H1 (cell line): Measurements from ENCODE around the gene EVI5. TPM values are rescaled to one million over a fixed set of nuclear protein-coding genes. Genes with fewer than 3 reads are reported as not detected.

Source experiments
- CTCF ChIA-PET: fragments of 300-600 bp; sonication (Branson Sonifier 250); formaldehyde crosslinking; loops from one replicate; lab custom pipeline; 2021; ENCODE audit not compliant: partially characterized antibody; lab: Charles Lee
- POLR2A ChIA-PET: fragments of 300-600 bp; sonication (Branson Sonifier 250); formaldehyde crosslinking; loops from one replicate; lab custom pipeline; 2021; ENCODE audit warnings: inconsistent platforms; ENCODE audit not compliant: partially characterized antibody; lab: Charles Lee
- DNase-seq, 2 experiments: peaks; one replicate each; pipeline versions ENCODE4 v3.0.0 to v3.0.0-alpha.2; 2010 to 2022; ENCODE audit warnings: low spot score in 2 of 2, low read depth in 1 of 2, mixed read lengths in 1 of 2
- FAIRE-seq: peaks from 2 replicates; lab custom pipeline; 2011; peaks lifted over from hg19 to GRCh38; lab: Jason Lieb, UNC
- H2AFZ ChIP-seq: 2 replicates; pipeline ENCODE4 v1.8.1; 2012; ENCODE audit warnings: low read length, inconsistent platforms
- H2AK5ac ChIP-seq: 2 replicates; pipeline ENCODE4 v1.6.1; 2013; ENCODE audit warnings: low read depth, low read length
- H2BK120ac ChIP-seq: replicated peaks from 2 replicates; pipeline ENCODE3; 2013; ENCODE audit warnings: low read depth, low read length, inconsistent platforms
- H2BK12ac ChIP-seq: 2 replicates; pipeline ENCODE4 v1.6.1; 2013; ENCODE audit warnings: low read depth, low read length
- H2BK15ac ChIP-seq: 2 replicates; pipeline ENCODE4 v1.6.1; 2013; ENCODE audit warnings: low read length
- H2BK20ac ChIP-seq: 2 replicates; pipeline ENCODE4 v1.6.1; 2013; ENCODE audit warnings: low read length
- H2BK5ac ChIP-seq: 2 replicates; pipeline ENCODE4 v1.6.1; 2013; ENCODE audit warnings: low read depth, low read length
- H3K14ac ChIP-seq: 2 replicates; pipeline ENCODE4 v1.6.1; 2013; ENCODE audit warnings: inconsistent platforms; ENCODE audit not compliant: insufficient read length
- H3K18ac ChIP-seq: 2 replicates; pipeline ENCODE4 v1.6.1; 2013; ENCODE audit warnings: low read length; ENCODE audit errors: extremely low read depth
- H3K23ac ChIP-seq: 2 replicates; pipeline ENCODE4 v1.6.1; 2013; ENCODE audit warnings: inconsistent platforms; ENCODE audit not compliant: insufficient read length
- H3K23me2 ChIP-seq: 2 replicates; pipeline ENCODE4 v1.6.1; 2013; ENCODE audit warnings: low read depth, low read length
- H3K27ac ChIP-seq: 2 replicates; pipeline ENCODE4 v1.6.1; 2011; ENCODE audit warnings: low read depth, low read length, inconsistent platforms
- H3K27me3 ChIP-seq, 4 experiments: replicated peaks in 1 of 4; 1 replicate in 1 of 4; 2 replicates in 3 of 4; pipeline versions ENCODE4 v1.6.1 to v1.8.1; 2011 to 2013; ENCODE audit warnings: low read length in 3 of 4, mild to moderate bottlenecking in 3 of 4, inconsistent platforms in 2 of 4, mixed read lengths in 2 of 4, moderate library complexity in 1 of 4; ENCODE audit not compliant: control insufficient read depth in 3 of 4, insufficient read depth in 3 of 4; ENCODE audit errors: extremely low read depth in 1 of 4
- H3K36me3 ChIP-seq, 4 experiments: 2 replicates each; pipeline versions ENCODE4 v1.6.1 to v1.8.1; 2011 to 2013; ENCODE audit warnings: mild to moderate bottlenecking in 4 of 4, low read length in 3 of 4, moderate library complexity in 2 of 4, control low read depth in 1 of 4, inconsistent platforms in 1 of 4; ENCODE audit not compliant: insufficient read depth in 4 of 4, control insufficient read depth in 2 of 4
- H3K4ac ChIP-seq: replicated peaks from 2 replicates; pipeline ENCODE3; 2013; ENCODE audit warnings: low read length, low read depth, mixed read lengths, inconsistent platforms; ENCODE audit not compliant: insufficient read length
- H3K4me1 ChIP-seq, 4 experiments: replicated peaks in 1 of 4; 1 replicate in 1 of 4; 2 replicates in 3 of 4; pipeline versions ENCODE4 v1.6.1 to v1.8.1; 2011 to 2013; ENCODE audit warnings: low read length in 3 of 4, inconsistent platforms in 2 of 4, mixed read lengths in 1 of 4; ENCODE audit not compliant: insufficient read depth in 4 of 4, control insufficient read depth in 3 of 4
- H3K4me2 ChIP-seq, 2 experiments: 2 replicates each; pipeline versions ENCODE4 v1.6.1 to v1.8.1; 2011 to 2013; ENCODE audit warnings: low read depth in 2 of 2, low read length in 2 of 2, control low read depth in 1 of 2, inconsistent platforms in 1 of 2, mild to moderate bottlenecking in 1 of 2; ENCODE audit not compliant: insufficient read depth in 1 of 2
- H3K4me3 ChIP-seq, 4 experiments: fragments of 200-600, 300-600 bp in 1 of 4; sonication (generic), shearing (Covaris generic), sonication (Bioruptor Twin) in 1 of 4; 2 replicates each; pipeline versions ENCODE4 v1.5.1 to v1.8.1; 2011 to 2016; ENCODE audit warnings: low read length in 4 of 4, low read depth in 3 of 4, control low read depth in 2 of 4, inconsistent platforms in 2 of 4, mild to moderate bottlenecking in 2 of 4, mixed read lengths in 1 of 4, moderate library complexity in 1 of 4; ENCODE audit not compliant: insufficient read depth in 2 of 4; ENCODE audit errors: extremely low read depth in 1 of 4
- H3K56ac ChIP-seq: replicated peaks from 2 replicates; pipeline ENCODE3; 2013; ENCODE audit warnings: low read depth, mild to moderate bottlenecking, mixed read lengths, low read length, inconsistent platforms; ENCODE audit not compliant: insufficient read length
- H3K79me1 ChIP-seq: 2 replicates; pipeline ENCODE4 v1.6.1; 2013; ENCODE audit warnings: low read depth, low read length, control low read depth
- H3K79me2 ChIP-seq, 2 experiments: 2 replicates each; pipeline versions ENCODE4 v1.6.1 to v1.8.1; 2012 to 2013; ENCODE audit warnings: low read length in 2 of 2, mild to moderate bottlenecking in 2 of 2, inconsistent platforms in 1 of 2; ENCODE audit not compliant: insufficient read depth in 2 of 2, control insufficient read depth in 1 of 2
- H3K9ac ChIP-seq, 4 experiments: replicated peaks in 1 of 4; 1 replicate in 1 of 4; 2 replicates in 3 of 4; pipeline versions ENCODE4 v1.6.1 to v1.8.1; 2011 to 2013; ENCODE audit warnings: low read depth in 3 of 4, low read length in 3 of 4, control low read depth in 2 of 4, mild to moderate bottlenecking in 2 of 4, moderate library complexity in 2 of 4, inconsistent platforms in 1 of 4; ENCODE audit errors: extremely low read depth in 1 of 4
- H3K9me3 ChIP-seq, 2 experiments: 2 replicates each; pipeline versions ENCODE4 v1.6.1 to v1.8.1; 2012 to 2013; ENCODE audit warnings: mild to moderate bottlenecking in 2 of 2, moderate library complexity in 2 of 2, control low read depth in 1 of 2, inconsistent platforms in 1 of 2, low read depth in 1 of 2, low read length in 1 of 2, mixed read lengths in 1 of 2; ENCODE audit not compliant: insufficient read depth in 2 of 2
- H4K20me1 ChIP-seq, 2 experiments: replicated peaks in 1 of 2; 2 replicates each; pipeline versions ENCODE3 to v1.8.1; 2011 to 2013; ENCODE audit warnings: inconsistent platforms in 2 of 2, low read length in 2 of 2, mild to moderate bottlenecking in 1 of 2; ENCODE audit not compliant: insufficient read depth in 2 of 2, control insufficient read depth in 1 of 2
- H4K5ac ChIP-seq: 2 replicates; pipeline ENCODE4 v1.6.1; 2013; ENCODE audit warnings: low read length, low read depth, mixed read lengths, inconsistent platforms; ENCODE audit not compliant: insufficient read length
- H4K8ac ChIP-seq: 2 replicates; pipeline ENCODE4 v1.8.0; 2013; ENCODE audit warnings: mild to moderate bottlenecking, moderate library complexity, low read length, inconsistent platforms; ENCODE audit not compliant: insufficient read depth; ENCODE audit errors: extremely low read depth
- H4K91ac ChIP-seq: replicated peaks from 2 replicates; pipeline ENCODE3; 2013; ENCODE audit warnings: low read length, mixed read lengths, inconsistent platforms; ENCODE audit not compliant: insufficient read length
- WGBS, 2 experiments: shearing (Covaris generic) in 1 of 2; methylation state at CpG; one replicate each; pipeline versions ENCODE4 v1.1.6 to v1.1.7; 2013 to 2015; ENCODE audit warnings: low lambda C conversion rate in 2 of 2, mixed read lengths in 2 of 2, inconsistent platforms in 1 of 2, low coverage in 1 of 2, missing lambda C conversion rate in 1 of 2; ENCODE audit not compliant: insufficient replicate concordance in 2 of 2, insufficient coverage in 1 of 2, insufficient read length in 1 of 2; ENCODE audit errors: extremely low coverage in 1 of 2, missing lambda C conversion rate in 1 of 2; 5-methylcytosine and 5-hydroxymethylcytosine counted together
- polyA plus RNA-seq, 7 experiments: library from polyadenylated mRNA; depleted of rRNA in 3 of 7; stranded (reverse) in 5 of 7; unstranded in 2 of 7; fragments of >200 nt in 5 of 7; fragments of 200-250 nt in 2 of 7; gene quantifications; 1 replicate in 5 of 7; 2 replicates in 1 of 7; 4 replicates in 1 of 7; pipeline versions ENCODE4 v1.2.1 to v1.2.3, GENCODE V29; 2011 to 2013; ENCODE audit warnings: missing spikeins in 2 of 7, mixed read lengths in 2 of 7
- total RNA-seq: library from RNA; stranded (reverse); fragmentation: NEBNext Ultra II Directional; extraction: Animal tissue kit (Norgen Biotek cat#: 25700); gene quantifications from 2 replicates; pipeline ENCODE4 v1.2.1, GENCODE V29; 2021

Gene EVI5
- total and polyA plus RNA-seq, 2 of the 8 experiments (the other 6 are each of a cell fraction or from before 2014, with no cell fraction given): 1.7 to 13.7 TPM

- H3K4ac ChIP-seq: peak within 1 kb of the TSS; percentile 69
- no peaks in the 10 kb centered on the region; a peak in 1 of 7 replicates for H3K27me3 ChIP-seq
- no peak within 1 kb of the TSS for H2BK120ac ChIP-seq
- 2% methylated on average over 57 of the region's 57 CpGs; no CpG with 5 or more reads in 1 of the 2 experiments for WGBS, 2 experiments
- H4K20me1 ChIP-seq: peaks cover 16 to 17% of the 10 kb centered on the region in 2 experiments
- H3K56ac ChIP-seq: peak within 1 kb of the TSS; percentile 85
- peak within 1 kb of the TSS; percentile 97 to 99 (median 99) for H3K9ac ChIP-seq
- peak within 1 kb of the TSS; percentile 99 for H2BK5ac ChIP-seq
- peak within 1 kb of the TSS; percentile 98 to 100 (median 100) for H3K4me3 ChIP-seq
- H2AK5ac ChIP-seq: peak within 1 kb of the TSS; percentile 45; the same call in 1 of the 2 replicates
- H4K8ac ChIP-seq: peak within 1 kb of the TSS; percentile 100
- peaks cover 0 to 6% (median 3%) of the 10 kb centered on the region in 4 experiments; a peak in 4 of 7 replicates for H3K4me1 ChIP-seq
- H3K18ac ChIP-seq: peak within 1 kb of the TSS; percentile 95
- H3K23ac ChIP-seq: no peak within 1 kb of the TSS
- H4K5ac ChIP-seq: peak within 1 kb of the TSS; percentile 96
- H3K9me3 ChIP-seq: no peaks in the 10 kb centered on the region
- peak within 1 kb of the TSS; percentile 52 for H2AFZ ChIP-seq
- peaks cover 20 to 41% (median 31%) of the 10 kb centered on the region in 4 experiments for H3K36me3 ChIP-seq
- H3K4me2 ChIP-seq: peak within 1 kb of the TSS; percentile 71 to 77
- peak within 1 kb of the TSS; percentile 98 for H4K91ac ChIP-seq
- POLR2A ChIA-PET: interaction anchor here (0.6 to 3.0 kb wide), 61 partner anchors 9 to 1550 kb away, joined by 3 to 72 read pairs (median 5); partner anchors contain the start of genes BCAR3, DIPK1A, EVI5 and MTF2
- peak within 1 kb of the TSS; percentile 92; the same call in 1 of the 2 replicates for H2BK15ac ChIP-seq
- FAIRE-seq (no peak), DNase-seq (peak; percentile 95 to 99)
- H3K79me1 ChIP-seq: no peaks in the 10 kb centered on the region; the same call in 1 of the 2 replicates
- peaks cover 5% of the 10 kb centered on the region for H3K23me2 ChIP-seq
- H3K14ac ChIP-seq: peak within 1 kb of the TSS; percentile 34
- CTCF ChIA-PET: interaction anchor here (0.6 to 3.5 kb wide), 32 partner anchors 8 to 642 kb away, joined by 3 to 42 read pairs (median 4); partner anchors contain the start of gene EVI5
- peaks cover 33 to 51% of the 10 kb centered on the region in 2 experiments for H3K79me2 ChIP-seq
- no peak within 1 kb of the TSS for H2BK20ac ChIP-seq
- H2BK12ac ChIP-seq: peak within 1 kb of the TSS; percentile 83
- H3K27ac ChIP-seq: peak within 1 kb of the TSS; percentile 99
Observed at GRCh38 chr1:92831762-92832536, 47.0 kb upstream of the EVI5 start, which contains the start of gene RPL5. Gene RPL5 (plus strand): TSS chr1:92832040. CDS start chr1:92832115, 75 bp downstream.
